HG02642 (cell line): ENCODE measurements around the gene PPP6R2.

Experiments used
- ATAC-seq: cut with Tn5 transposase; IDR thresholded peaks from one replicate; pipeline ENCODE4 v1.9.1; 2021; ENCODE audit warnings: mild to moderate bottlenecking; ENCODE audit not compliant: unreplicated experiment, poor library complexity

Gene PPP6R2

DNA sequence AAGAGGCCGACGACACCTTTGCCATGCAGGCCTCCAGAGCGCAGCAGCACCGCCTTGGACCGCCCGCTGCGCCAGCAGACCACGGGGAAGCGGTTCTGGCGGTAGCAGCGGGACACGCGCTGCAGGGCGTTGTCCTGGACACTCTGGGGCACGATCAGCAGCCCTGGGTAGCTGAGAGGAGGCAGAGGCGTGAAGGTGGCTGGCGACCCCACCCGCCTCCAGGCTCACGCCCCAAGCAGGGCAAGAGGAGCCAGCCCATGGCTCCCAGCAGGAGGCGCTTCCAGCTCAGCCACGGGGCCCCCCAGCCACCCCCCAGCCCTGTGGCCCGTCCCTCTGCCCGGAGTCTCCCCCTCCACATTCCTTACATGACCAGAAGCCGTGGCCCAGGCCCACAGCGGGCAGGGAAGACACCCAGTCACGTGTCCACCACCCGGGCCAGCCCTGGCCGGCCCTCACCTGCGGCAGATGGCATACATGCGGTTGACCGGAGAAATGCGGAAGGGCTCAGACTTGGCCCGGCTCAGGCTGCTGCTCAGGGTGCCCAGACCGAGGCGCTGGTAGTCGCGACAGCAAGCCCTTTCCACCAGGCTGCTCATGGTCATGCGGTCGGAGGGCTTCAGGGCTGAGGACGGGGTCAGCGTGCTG lies 116.5 kb downstream of the PPP6R2 start:
- ATAC-seq = no peak

DNA sequence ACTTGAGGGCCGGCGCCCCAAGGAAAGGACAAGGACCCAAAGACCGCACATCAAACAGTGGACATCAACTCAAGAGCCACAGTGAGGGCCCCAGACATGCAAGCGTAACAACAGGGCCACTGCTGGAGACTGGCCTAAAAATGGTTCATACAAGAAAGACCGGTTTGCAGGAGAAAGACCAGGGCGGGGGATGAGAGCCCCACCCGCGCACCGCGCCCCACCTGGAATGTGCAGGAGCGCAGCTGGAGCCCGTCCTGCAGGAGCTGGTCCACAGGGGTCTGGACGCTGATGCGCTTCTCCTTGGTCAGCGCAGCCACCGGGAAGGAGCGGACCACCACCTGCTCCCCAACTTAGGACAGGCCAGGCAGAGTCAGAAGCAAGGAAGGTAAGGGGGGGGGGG lies 117.8 kb downstream of the PPP6R2 start:
- ATAC-seq = no peak

GRCh38 chr22:50461536-50461935 lies 118.4 kb downstream of the PPP6R2 start:
- ATAC-seq = no peak

GRCh38 chr22:50461979-50462540 lies 118.9 kb downstream of the PPP6R2 start:
- ATAC-seq = no peak

DNA sequence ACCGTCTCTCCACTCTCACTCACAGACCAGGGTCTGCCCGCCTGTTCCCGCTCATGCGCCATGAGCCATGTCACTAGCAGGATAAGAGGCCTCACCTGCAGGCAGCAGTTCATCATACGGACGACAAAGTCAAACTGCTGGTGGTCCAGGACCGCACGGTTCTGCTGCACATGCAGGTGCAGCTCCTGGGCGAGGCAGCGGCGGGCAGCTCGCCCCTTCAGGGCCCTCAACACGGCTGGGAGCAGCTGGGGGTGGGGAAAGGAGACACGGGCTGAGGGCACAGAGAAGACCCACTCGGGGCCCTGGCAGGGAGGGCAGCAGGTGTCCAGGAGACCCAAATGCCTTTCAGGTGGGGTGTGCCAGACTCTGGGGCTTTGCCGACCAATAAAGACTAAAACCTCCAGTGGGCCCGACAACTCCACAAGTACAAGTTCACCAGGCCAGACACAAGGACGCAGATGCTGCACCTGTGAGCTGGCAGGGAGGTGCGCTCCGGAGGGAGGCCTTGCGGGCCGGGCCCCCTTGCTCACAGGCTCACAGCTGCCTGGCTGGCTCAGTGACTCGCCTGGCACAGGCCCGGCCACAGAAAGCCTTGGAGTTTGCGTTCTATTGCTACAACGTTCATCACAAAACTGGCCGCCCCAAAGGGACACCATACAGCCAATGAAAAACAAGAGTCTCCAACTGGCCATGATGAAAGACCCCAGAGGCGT lies 120.2 kb downstream of the PPP6R2 start:
- ATAC-seq = no peak

DNA sequence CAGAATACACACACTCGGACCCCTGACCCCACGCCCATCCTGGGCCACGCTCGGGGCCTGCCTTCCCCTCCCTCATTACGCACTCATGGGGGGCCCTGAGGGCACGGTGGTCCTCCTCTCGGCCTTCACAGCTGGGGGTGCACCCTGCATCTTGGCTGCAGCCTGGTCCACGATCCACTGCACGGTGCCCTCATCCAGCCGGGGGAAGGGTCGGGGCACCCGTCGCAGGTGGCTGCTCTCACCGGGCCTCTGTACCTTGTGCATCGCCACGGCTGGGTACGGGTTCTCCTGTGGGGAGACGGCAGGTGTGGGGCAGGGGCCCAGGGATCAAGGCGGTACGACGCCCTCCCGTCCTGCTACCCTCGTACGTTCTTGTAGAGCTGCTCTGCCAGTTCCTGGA lies 121.3 kb downstream of the PPP6R2 start:
- no peak for ATAC-seq

GRCh38 chr22:50465066-50465930 lies 122.2 kb downstream of the PPP6R2 start:
- no peak for ATAC-seq

- ATAC-seq = no peak
Observed at GRCh38 chr22:50467341-50467740, 124.2 kb downstream of the PPP6R2 start.

GRCh38 chr22:50467773-50468440 lies 124.8 kb downstream of the PPP6R2 start:
- no peak for ATAC-seq

GRCh38 chr22:50468626-50469025 lies 125.5 kb downstream of the PPP6R2 start:
- ATAC-seq = no peak

DNA sequence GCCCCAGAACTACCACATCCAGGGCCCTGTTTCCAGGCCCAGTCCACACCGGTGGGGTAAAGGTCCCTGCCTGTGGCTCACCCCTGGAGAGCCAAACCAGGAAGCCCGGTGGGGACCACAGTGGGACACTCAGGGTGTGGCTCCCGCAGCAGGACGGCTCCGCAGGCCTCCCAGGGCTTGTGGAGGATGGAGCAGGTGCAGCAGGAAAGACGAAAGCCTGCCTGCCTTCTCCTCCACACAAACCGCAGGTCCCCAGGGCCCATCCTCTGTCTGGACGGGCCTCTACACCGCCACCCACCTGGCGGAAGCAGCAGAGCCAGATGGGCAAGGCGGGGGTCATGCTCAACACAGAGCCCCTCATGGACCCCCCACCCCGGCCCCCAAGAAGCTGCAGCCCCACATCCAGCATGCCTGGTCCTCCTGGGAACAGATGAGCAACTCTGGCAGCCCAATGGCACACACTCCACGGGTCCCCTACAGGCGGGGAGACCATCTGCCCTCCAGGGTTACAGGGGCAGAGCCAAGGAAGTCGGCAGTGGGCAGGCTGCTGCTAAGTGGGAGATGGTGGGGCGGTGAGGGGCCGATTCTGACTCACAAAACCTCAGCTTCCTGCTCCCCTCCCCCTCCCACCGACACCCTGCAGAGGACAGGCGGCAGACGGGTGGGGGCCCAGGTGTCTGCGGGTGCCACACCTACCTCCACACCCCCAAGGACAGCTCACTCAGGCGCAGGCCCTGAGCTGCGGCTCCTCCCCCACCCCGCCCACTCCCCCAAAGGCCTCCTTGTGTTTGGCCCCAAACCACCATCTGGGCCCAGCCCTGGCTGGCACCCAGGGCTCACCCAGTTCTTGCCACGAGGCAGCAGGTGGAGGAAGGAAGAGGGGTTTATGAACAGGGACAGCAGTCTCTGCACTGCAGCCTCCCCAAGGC lies 126.5 kb downstream of the PPP6R2 start:
- peak; percentile 55 for ATAC-seq

DNA sequence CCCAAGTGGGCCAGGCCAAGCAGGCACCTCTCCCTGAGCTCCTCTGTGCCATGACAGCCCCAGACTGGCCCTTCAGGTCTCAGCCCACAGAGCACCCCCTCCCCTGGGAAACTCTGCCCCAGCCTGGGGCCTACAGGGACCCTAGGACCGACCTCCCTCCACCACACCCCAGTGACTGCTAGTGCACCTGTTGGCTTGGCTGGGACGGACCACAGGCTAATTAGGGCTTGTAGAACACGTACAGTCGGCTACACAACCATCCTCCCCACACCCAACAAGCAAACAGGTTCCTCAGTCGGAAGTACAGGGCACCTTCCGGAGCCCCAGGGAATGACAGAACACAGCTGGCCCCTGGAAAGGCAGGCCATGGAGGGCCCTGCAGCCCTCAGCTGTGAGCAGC lies 127.4 kb downstream of the PPP6R2 start:
- ATAC-seq = no peak

DNA sequence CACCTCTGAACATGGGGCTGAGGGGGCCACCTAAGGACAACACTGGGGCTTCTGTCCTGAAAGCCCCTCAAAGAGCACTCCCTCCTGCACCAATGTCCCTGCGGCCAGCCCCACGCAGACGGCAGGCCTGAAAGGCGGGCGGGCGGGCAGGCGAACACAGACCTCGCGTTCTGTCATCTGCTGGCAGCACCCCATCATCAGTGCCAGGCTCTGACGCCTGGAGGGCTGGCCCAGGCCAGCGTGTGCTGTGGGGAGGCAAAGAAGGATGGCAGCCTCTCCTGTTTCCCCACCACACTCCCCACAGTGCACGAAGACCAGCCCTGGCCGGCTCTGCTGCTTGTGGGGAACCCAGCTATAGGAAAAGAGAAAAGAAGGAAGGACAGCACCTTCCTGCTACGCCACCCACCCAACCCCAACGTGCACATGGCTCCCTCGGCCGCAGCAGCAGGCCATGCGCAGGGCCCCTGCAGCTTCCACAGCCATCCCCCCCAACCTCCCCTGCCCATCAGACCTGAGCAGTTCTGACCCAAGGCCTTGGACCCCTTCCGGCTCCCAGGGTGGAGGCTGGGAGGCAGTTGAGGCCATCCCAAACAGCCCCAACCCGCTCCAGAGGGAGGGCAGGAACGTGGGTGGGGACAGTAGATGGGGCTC lies 128.2 kb downstream of the PPP6R2 start:
- no peak for ATAC-seq

GRCh38 chr22:50471962-50472361 lies 128.8 kb downstream of the PPP6R2 start:
- no peak for ATAC-seq

GRCh38 chr22:50473088-50473487 lies 130.0 kb downstream of the PPP6R2 start:
- no peak for ATAC-seq

- no peak for ATAC-seq
Observed at GRCh38 chr22:50473855-50474671, 130.9 kb downstream of the PPP6R2 start.

DNA sequence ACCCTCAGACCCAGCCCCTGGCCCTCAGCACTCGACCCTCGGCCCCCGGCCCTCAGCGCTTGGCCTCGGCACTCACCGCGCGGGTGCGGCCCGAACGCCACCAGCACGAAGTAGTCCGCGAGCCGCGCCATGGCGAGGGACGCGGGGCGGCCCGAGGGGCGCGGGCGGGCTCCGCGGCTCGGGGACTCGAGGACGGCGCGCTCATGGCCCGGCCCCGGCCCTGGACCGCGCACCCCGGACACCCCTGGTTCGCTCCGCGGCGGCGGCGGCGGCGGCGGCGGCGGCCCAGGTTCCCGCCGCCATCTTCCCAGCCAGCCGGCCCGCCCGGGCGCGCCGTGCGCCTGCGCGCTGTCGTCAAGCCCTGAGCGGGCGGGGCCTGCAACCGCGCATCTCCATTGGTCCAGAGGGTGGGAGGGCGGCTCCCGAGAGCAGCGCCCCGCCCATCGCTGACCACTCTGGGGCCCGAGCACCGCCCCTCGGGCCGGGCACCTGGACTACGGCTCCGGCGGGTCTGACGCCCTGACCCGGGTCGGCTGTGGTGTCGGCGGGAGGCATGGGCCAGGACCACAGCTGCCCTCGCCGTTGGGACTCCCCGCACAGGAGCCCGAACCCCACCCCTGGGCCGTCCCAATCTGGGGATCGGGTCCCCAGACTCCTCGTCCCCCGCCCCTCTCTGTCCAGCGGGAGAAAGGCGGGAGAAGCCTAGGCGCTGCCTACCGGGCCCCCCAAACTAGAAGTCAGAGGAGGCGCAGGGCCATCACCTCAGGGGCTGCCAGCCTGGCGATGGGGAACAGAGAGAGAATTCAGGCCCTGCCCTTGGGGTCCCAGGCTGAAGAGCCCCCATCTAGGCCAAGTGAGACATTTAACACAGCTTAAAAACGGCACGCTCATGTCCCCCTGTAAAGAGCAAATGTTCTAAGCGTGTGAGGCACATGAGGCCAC lies 131.9 kb downstream of the PPP6R2 start, which contains the start of gene SBF1:
SBF1 (minus strand) TSS at position 326 of the 942 bp plus-strand sequence; CDS start at position 131, 195 bp downstream.
- ATAC-seq = peak; percentile 80
